ENCODE data around the gene FGFBP3.
A peak's percentile ranks its signal among the peaks of the same experiment; 100 is the strongest.
"Not testable (repeated sequence)": the region's sequence is repeated elsewhere in the genome, so short reads cannot be mapped to it uniquely, and the experiment has no call there.

Gene FGFBP3

GRCh38 chr10:91897421-91897820 lies 11.9 kb downstream of the FGFBP3 start:
- no peak for DNase-seq

GRCh38 chr10:91896212-91896756 lies 13.0 kb downstream of the FGFBP3 start:
- DNase-seq = no peak

GRCh38 chr10:91894261-91894685 lies 15.0 kb downstream of the FGFBP3 start:
- DNase-seq = not testable (repeated sequence)

- no peak for DNase-seq
Observed at GRCh38 chr10:91893051-91893450, 16.2 kb downstream of the FGFBP3 start.

GRCh38 chr10:91891125-91892001 lies 17.9 kb downstream of the FGFBP3 start:
- DNase-seq = no peak

- DNase-seq = peak; percentile 7
Observed at GRCh38 chr10:91887272-91888076, 21.8 kb downstream of the FGFBP3 start.

GRCh38 chr10:91886954-91887271 lies 22.4 kb downstream of the FGFBP3 start:
- DNase-seq = no peak

- DNase-seq = no peak
Observed at GRCh38 chr10:91885362-91886079, 23.8 kb downstream of the FGFBP3 start.

- DNase-seq = no peak
Observed at GRCh38 chr10:91884536-91884935, 24.8 kb downstream of the FGFBP3 start.

- no peak for DNase-seq
Observed at GRCh38 chr10:91883549-91884444, 25.5 kb downstream of the FGFBP3 start.

GRCh38 chr10:91880310-91880709 lies 29.0 kb downstream of the FGFBP3 start:
- no peak for DNase-seq

- DNase-seq = no peak
Observed at GRCh38 chr10:91879515-91880170, 29.6 kb downstream of the FGFBP3 start.

GRCh38 chr10:91875779-91876178 lies 33.5 kb downstream of the FGFBP3 start:
- no peak for DNase-seq

- no peak for DNase-seq
Observed at GRCh38 chr10:91875156-91875555, 34.1 kb downstream of the FGFBP3 start.

- no peak for DNase-seq
Observed at GRCh38 chr10:91865562-91866081, 43.7 kb downstream of the FGFBP3 start.

GRCh38 chr10:91864744-91865143 lies 44.5 kb downstream of the FGFBP3 start:
- no peak for DNase-seq

- DNase-seq = no peak
Observed at GRCh38 chr10:91864099-91864498, 45.2 kb downstream of the FGFBP3 start.

GRCh38 chr10:91860885-91861284 lies 48.4 kb downstream of the FGFBP3 start:
- DNase-seq = no peak

GRCh38 chr10:91856637-91857036 lies 52.6 kb downstream of the FGFBP3 start:
- DNase-seq = no peak
